CD4-positive, alpha-beta T cell treated with Interleukin-17A for 4 hours (primary cell): Measurements from ENCODE around the gene USP22.

ENCODE experiments used
- DNase-seq: peaks from one replicate; pipeline ENCODE4 v3.0.0-alpha.2; 2020; ENCODE audit warnings: mixed read lengths

The USP22 gene

DNA sequence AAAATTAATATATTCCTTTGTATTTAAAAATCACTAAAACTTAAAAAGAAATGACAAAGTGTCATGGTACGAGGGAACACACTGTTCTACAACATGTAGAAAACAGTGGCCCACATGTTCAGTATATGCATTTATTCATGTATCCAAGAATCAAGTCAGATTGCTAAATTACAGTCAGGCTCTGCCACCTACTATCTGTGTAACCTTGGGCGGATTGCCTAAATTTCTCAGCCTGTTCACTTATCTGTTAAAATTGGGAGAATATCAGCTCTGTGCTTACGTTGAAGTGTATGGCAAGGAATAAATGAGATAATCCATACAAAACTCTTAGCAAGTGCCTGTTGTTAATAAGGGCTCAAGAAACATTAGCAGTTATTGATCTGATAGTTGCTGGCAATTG, 3.4 kb upstream of the USP22 start:
- no peak for DNase-seq

DNA sequence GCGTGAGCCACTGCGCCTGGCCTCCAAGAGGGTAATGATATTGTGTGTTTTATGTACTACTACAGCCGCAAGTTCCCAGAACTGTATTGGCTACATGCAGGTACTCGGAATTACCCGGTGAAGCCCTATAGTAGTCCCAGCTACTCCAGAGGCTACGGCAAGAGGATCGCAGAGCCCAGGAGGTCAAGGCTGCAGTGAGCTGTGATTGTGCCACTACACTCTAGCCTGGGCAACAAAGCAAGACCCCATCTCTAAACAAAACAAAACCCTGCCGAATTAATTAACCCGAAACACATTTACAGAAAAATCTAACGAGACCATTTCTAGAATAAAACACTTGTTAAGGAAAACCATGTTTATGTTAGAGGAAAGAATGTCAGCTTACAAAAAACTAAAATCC, 2.2 kb upstream of the USP22 start:
- DNase-seq = no peak

DNA sequence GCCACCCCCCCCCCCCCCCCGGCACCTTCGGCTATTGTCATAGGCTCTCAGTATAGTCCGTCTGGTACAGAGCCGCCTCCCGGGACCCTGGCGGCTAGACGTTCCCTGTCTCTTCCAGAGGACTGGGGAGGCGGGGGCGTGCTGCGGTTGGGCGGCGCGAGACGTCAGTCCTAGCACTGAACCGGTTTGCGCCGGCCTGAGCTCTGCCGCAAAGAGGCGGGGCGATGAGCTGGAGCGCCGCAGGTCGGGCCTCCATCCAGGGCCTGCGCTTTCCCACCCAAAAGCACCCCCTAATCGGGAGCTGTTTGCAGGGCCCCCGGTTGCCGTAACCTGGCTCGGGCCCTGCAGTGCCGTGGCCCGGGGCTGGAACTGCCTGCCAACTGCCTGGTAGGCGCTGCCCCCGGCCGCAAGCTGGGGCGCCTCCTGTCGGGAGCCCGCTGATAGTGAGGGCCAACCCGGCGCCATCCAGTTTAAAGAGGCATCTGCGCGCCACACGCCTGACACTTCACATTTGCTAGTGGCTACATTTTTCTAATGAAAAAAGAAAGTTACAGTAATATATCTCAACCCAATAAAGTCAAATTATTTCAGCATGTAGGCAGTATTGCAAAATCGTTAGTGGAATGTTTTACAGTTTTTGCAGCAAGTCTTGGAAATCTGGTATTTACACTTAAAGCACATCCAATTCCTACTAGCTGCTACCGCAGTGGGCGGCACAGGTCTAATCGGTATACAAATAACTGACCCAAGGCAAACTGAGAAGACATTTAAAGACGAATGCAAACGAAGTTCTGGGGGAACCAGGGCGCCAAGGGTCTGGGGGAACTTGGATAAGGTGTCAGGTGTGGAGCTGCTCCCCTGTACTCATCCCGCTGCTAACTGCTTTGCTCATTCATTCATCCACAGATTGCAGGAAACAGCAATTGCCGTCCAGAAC, 753 bp upstream of the USP22 start:
- peak; percentile 97 for DNase-seq

DNA sequence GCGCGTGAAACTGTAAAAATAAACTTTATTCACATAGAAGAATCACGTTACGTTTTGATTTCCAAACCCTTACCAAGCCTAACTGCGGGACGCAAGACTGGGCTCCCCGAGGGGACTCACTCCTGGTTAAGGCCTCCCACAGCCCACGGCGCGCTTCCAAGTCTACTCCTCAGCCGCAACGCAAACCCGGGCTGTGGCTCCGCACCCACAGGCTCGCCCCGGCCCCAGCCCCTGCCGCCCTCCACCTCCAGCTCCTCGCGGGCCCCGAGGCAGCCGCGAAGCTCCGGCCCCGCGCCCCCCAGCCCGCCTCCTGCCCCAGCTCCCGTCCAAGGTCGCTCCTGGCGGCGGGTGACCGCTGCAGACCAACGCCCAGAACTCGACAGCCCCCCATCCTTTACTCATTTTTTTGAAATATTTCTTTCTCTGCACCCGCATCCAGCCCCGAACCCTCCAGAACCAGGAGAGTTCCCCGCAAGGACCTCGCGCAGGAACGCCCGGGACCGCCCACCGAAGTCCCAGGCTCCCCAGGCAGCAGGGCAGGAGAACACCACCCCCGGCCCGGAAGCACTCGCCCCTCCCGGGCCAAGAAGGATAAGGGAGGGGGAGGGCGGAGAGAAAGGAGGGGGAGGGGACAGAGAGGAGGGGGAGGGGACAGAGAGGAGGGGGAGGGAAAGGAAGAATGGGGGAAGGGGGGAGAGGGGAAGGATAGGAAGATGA, 912 bp downstream of the USP22 start:
- DNase-seq = peak; percentile 77

DNA sequence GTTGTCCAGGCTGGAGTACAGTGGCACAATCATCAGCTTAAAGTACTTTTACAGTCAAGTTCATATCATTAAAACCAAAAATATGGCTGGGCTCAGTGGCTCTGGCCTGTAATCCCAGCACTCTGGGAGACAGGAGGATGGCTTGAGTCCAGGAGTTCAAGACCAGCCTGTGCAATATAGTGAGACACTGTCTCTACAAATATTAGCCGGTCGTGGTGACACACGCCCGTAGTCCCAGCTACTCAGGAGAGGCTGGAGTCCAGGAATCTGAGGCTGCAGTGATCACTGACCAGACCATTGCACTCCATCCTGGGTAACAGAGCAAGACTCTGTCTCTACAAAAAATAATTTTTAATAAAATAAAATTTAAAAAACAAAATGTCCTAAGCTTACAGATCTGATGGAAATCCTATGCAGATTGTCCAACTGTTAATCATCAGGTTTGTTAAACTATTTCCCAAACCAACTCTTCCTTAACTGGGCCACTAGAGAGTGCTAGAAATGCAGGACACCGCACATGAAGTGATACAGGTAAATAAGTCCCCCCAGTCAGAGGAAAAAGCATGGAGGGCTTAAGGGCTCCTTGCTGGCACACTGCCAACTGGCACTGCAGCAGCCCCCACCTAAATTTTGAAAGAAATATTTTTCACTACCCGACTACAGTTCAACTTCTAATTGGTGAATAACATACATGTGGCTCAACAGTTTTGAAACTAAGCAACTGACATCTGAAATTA, 2.8 kb downstream of the USP22 start:
- peak; percentile 29 for DNase-seq

DNA sequence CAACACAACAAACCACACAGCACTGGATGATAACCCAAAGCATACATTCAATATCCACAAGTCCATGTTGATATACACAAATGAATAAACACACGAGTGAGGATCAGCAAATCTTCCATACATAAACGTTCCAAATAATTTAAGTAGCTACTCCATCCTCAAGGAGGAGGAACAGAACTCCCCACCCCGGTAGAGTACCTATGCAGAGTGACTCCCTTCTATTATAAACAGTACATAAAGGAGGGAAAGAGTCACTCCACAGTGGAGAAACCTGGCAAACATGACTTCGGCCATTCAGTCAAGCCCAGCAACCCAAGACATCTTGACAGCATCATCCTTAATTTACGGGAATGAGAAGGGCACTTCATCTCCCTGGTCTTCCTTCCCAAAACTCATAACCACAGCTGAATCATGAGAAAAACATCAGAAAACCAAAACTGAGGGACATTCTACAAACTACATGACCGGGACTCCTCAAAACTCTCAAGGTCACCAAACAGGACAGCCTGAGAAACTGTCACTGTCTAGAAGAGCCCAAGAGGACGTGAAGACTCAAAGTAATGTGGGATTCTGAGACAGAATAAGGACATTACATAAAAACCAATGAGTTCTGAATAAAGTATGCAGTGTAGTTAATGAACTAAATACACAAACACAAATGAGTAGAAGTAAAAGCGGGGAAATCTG, 5.6 kb downstream of the USP22 start:
- no peak for DNase-seq

DNA sequence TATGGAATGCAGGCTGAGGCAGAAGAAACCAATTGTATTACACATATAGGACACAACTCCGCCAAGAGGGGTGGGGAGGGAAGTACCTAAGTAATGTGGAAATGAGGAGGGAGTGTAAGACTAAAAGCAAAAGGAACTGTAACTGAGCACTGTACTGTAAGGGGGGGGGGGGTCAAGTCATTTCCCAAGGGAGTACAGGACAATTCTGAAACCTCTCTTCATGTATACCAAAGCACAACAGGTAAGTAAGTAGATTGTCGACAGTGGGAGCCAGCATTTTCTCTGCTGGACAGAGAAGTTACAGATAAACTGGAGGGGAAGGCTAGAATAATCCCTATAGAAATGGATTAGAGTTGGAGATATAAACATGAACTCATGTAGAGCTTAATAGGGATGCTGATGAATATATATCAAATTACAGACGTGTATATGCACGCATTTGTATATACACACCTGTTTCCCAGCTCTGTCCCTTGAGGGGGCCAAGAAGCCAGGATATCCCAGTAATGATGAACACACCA, 6.4 kb downstream of the USP22 start:
- DNase-seq = no peak

DNA sequence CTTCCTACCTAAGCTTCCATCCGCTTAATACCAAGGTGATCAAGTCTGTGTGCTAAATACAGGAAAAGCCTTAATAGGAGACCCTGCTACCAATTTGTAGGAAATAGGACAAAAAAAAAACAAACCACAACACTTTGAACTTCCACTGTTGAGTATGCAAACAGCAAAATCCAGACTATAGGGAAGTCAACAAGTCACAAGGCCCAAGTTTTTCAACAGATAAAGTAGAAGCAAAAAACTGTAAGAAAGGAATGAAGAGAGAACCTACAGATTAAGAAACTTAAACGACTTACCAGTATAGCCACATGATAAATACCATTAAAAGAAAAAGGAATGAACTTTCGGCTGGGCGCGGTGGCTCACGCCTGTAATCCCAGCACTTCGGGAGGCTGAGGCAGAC, 7.4 kb downstream of the USP22 start:
- DNase-seq = no peak

DNA sequence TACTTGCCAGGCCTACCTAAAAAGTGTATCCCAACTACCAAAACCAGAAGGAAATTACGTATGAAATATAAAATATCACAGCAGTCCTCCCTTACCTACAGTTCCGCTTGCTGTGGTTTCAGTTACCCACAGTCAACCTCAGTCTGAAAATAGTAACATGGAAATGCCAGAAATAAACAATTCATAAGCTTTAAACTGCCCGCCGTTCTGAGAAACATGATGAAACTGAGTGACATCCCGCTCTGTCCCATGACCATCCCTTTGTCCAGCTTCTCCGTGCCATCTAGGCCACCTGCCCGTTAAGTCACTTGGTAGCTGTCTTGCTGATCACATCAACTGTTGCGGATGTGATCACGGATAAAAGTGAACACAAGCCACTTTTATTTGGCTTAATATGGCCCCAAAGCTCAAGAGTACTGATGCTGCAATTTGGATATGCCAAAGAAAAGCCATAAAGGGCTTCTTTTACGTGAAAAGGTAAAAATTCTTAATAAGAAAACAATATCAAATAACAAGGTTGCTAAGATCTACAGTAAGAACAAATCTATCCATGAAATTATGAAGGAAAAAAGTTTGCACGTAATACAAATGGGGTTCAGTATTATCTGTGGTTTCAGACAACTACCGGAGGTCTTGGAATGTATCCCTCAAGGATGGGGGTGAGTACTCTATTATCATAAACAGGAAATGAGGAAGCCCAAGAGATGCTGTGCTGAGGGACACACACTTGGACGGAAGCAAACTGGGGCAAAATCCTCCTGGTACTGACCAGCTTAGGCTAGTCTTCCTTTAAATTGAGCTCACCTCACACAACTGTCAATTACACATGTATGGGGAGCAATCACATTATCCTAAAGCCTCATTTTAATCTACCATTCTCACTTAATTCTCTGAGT, 8.2 kb downstream of the USP22 start:
- DNase-seq = peak; percentile 18

DNA sequence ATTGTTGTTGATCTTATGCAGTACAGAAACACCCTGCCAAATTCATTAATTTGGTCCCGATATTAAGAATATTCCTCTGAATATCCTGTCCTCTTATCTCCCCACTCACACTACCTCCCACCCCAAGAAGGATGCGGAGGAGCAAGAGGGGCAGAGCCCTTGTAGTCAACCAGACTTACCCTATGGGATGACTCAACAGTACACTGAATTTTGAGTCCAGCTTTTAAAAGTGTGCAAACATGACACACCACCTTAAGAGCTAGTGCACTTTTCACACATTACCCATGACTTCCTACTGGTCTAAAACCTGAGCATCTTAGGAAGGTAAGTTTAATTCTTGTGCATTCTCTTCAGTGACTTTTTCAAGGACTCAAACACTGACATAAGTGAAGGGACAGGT, 9.5 kb downstream of the USP22 start:
- DNase-seq = no peak

DNA sequence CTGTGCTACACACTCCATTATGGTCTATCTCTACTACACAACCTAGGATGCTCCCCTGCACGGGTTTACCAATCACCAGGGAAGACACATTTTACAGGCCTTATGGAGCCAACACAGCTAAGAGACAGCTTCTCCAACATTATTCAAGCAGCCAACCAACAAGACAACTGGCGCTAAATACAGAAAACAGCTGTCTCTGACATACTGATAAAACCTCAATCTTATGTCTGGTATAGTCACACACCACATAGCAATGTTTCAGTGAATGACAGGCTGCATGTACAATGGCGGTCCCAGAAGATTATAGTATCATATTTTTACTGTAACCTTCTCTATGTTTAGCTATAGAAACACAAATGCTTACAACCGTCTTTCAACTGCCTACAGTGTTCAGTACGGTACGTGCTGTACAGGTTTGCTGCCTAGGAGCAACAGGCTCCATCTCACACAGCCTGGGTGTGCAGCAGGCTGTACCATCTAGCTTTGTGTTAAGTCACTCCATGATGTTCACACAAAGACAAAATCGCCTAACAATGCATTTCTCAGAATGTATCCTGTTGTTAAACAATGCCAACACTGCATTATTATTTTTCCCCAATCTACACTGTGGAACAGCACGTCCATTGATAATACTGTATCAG, 10.9 kb downstream of the USP22 start:
- DNase-seq = no peak

DNA sequence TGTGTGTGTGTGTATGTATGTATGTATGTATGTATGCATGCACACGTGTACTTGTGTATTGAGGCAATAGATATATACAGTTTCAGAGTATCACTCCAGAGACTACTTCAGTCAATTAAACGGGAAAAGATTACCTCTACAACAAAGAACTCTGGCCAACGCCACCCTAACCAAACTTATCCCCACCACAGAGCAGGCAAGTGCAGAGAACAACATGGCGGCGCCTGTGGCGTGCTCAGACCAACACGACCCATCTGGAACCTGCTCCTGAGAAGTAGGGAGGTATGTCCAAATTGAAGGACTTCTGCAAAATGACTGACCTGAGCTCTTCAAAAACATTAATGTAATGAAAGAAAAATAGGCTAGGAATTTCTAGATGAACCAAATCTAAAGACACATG, 12.4 kb downstream of the USP22 start:
- DNase-seq = no peak

DNA sequence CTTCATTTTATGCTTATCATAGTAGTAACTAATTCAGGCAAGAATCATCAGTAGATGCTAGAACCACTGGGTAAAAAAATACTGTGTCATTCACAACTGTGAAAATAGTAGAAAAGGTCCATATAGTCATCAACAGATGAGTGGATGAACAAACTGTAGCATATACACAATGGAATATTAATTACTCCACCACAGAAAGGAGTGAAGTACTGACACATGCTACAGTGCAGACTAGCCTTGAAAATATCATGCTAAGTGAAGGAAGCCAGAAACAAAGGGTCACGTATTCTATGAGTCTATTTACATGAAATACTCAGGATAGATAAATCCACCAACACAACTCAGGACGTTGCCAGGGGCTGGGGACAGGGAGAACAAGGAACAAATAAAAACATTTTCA, 13.3 kb downstream of the USP22 start:
- no peak for DNase-seq

DNA sequence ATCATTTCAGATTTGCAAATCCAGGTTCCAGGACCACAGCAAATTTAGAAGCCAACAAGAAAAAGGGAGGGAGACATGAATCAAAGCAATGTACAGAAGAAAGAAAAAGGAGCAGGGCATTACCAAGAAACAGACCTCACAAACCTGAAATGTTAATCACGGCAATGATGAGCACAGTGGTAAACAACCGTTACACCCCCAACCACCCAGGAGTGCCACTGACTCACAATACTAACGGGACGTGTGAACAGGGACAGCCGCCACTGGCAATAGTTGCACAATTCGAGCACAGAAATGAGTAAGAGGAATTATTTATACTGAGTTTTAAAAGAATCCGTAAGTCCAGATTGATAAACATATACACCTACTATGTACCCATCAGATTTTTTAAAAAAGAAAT, 13.8 kb downstream of the USP22 start:
- DNase-seq = no peak

DNA sequence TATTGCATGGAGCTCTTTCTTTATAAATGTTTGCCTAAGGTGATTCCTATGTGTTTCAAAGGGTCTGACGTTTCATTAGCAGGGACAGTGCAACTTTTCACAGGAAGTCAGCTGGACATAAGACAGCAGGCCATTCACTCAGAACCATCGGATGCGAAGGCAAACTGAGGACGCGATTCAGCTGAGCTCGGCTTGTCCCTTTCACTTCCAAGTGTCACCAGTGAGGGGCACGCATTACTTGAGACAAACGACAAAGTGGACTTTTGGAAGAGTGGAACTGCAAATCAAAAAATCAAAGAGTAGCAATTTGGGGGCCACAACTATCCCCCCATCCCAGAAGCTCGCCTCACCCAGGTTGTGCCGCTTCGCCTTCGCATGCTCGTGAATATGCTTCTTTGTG, 14.6 kb downstream of the USP22 start:
- DNase-seq = no peak

DNA sequence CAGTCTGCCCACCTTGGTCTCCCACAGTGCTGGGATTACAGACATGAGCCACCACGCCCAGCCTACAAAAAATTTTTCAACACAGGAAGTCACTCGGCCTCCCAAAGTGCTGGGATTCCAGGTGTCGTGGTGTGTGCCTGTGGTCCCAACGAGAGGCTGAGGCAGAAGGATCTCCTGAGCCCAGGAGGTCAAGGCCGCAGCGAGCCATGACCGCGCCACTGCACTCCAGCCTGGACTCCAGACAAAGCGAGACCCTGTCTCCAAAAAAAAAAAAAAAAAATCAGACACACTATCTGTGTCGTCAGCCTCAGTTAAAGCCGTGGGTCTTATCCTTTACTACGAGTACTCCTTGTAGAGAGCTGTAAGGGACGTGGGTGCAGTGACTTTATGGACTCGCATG, 15.8 kb downstream of the USP22 start:
- DNase-seq = no peak

DNA sequence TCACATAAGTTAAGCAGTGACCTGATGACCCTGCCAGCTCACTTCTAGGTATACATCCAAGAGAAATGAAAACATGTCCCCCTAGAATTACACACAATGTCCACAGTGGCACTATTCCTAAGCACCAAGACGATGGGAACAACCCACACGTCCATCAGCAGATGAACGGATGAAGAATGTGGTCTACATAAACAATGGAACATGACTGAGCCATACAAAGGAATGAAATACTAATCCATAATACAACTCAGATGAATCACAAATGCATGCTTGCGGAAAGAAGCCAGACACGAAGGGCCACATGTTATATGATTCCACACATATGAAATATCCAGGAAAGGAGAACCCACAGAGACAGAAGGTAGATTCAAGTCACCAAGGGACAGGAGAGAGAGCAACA, 17.4 kb downstream of the USP22 start:
- no peak for DNase-seq

DNA sequence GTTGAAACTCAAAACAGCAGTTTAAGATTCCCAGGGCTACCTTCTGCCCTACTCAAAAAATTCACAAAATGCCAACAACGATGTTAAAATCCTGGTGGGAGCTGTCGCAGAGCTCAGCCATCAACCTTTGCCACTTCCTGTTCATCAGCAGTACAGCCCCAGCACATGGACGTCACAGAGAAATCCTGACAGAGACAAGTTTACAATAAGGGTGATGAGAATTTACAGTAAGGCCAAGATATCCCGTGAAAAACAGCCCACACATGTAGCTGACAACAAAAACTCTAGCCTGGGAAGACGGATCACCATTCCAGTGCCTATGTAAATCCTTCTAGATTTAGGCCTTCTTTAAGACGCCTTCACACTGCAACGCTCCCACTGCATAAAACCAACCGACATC, 18.8 kb downstream of the USP22 start:
- no peak for DNase-seq

DNA sequence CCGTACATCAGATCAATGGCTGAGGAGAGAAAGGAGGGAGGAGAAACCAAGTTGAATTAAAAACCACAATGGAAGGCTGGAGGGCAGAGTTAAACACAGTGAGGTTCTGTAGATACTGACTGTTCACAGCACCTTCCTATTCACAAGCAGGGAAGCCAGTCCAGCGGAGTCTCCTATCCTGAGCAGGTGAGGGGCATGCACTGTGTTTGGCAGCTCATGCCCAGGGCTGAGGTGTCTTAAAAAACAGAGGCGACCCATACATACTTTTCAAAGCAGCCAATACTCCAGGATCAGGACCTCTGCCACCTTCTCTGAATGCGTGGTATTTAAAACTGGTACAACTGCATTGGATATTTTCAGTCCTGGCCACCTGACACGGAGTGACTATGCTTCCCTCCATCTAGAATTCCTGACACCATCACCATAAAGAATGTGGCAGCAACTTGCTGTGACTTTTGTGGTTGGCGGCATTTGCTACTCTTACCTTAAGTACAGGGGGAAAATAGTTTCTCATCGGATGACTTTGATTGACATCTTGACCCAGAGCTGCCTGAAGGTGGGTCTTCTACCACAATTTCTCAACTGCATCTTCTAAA, 21.5 kb downstream of the USP22 start:
- no peak for DNase-seq

DNA sequence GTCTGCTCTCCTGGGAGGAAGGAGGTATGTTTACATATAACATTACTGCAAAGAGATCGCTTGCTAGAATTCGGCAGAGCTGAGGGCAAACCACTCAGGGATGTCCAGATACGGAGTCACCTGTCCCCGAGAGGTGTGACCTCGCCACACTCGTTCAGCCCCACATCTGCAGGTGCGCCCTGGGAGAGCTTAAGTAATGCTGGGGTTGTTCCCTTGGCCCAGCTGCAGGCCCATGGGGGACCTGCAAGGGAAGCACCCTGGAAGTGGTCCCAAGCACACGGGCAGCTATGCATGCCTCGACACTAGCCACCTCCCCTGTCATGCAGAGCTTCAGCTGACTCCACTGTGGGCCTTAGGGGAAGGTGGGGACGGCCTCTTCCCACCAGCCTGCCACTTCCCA, 22.2 kb downstream of the USP22 start:
- no peak for DNase-seq
